HG03457 (cell line): ENCODE measurements around the gene ARVCF.

ENCODE experiments used
- ATAC-seq: cut with Tn5 transposase; IDR thresholded peaks from one replicate; pipeline ENCODE4 v1.9.1; 2021; ENCODE audit warnings: moderate number of reproducible peaks; ENCODE audit not compliant: unreplicated experiment

Gene ARVCF

DNA sequence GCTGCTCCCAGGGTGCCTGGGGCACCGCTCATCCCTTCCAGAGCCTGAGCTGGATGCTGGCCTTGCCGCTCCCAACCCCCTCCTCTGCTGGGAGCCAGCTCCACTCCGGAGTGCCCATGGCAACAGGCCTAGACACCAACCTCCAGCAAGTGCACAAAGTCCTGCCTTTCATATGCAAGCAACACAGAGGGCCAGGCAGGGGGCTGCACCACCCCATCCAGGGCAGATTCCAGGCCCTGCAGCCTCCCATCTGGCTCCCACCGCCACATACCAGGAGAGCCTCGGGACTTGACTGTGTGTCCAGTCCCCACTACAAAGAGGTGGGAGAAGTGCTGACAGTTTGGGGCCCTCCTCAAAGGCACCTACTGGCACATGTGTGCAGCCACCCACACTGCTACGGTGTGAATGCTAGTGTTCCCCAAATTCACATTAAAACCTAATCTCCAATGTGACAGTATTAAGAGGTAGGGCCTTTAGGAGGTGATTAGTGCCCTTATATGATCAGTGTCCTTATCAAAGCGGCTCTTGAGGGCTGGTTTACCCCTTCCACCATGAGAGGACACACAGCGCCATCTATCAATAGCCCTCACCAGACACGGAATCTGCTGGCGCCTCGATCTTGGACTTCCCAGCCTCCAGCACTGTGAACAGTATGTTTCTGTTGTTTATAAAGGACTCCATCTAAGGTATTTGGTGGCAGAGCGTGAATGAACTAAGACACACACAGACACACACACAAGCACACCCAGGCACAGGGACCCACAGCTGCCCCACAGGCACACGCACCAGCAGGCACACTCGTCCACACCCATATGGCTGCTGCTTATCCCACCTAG, 16.2 kb downstream of the ARVCF start:
- no peak for ATAC-seq

DNA sequence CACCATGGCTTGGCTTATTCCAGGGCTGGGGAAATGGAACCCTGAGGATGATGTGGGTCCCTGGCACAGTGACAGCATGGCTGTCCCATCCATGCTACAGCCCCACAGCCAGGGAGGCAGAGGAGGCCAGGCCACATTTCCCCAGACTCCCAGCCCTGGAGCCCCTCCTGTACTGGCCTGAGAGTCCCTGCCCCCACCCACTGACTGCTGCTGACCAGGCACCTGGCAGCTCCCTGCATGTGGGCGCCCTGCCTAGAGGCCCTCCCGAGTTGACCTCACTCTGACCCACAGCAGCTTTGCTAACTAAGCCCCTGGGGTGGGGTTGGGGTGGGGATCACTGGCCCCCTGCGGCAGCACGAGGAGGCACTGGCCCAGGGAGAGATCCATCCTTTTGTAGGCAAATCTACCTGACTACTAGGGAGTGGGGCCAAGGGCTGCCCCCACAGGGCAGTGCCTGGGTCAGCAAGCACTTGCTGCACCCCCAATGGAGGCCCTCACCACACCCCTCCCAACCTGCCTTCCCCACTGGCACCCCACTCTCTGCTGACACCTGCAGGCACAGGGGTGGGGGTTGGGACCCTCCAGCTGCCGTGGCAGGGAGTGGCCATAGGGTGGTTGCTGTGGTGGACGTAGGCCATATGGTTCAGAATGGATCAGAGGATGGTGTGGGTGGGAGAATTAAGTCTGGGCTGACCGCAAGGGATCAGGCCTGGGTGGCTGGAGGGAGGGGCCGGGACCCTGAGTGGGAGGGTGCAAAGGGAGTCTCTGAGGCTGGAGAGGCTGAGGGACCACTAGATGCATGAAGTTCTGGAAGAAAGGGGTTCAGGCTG, 17.4 kb downstream of the ARVCF start:
- ATAC-seq, result no peak

DNA sequence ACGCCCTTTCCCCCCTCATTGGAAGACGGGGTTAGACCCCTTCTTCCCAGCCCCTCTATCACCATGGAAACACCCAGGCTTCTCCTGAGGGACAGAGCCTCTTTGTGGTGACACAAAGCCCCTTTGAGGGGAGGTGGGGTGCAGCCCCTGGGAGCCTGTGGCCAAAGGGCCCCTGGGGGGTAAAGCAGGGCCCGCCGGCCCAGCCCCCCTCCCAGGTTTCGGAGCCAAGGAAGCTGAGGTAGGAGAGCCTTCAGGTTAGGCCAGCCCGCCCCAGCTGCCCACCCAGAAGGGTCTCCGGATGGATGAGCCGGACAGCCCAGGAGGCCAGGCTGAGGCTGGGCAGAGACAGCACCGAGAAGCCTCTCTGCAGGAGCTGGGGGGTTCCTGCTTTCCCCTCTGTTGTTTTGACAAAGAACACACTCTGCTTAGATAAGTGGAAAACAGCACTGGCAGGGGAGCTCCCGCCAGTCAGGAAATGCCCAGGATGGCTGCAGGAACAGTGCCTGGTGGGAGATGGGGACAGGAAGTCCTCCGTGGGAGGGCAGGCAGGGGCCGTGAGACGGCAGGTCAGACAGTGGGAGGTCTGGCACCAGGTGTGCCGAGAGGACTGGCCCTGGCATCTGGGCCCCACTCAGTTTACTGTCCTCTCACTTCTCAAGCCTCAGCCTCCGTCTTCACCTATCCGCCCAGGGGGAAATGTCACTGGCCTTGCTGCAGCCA, 18.2 kb downstream of the ARVCF start:
- ATAC-seq, result no peak

DNA sequence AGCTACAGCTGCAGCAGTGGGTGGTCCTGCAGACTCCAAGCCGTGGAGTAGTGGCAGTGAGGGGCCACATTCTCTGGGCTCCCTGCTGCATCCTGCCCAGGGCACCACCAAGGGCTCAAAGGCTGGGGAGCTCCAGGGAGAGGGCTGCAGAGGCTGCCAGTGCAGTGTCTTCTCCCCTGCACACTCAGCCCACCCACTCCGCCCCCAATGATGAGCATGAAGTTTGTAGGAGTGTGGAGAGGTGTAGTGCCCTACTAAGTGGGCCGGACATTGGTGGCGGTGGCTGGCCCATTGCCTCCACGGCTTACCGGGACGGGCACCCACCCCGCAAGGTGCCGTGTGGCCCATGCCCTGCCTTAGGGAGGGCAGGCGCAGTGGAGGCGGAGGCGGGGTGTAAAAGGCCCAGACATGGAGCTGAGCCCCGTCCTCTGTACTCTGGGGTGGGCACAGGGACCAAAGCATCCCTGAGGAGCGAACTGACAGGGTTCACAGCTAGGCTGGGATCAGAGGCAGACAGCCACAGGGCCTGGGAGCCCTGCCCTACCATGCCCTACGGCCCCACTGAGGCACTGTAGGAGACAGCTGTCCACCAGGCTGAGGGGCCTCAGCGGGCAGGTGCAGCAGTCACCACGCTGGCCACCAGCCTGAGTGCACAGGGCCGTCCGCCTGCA, 18.9 kb downstream of the ARVCF start:
- no peak for ATAC-seq

DNA sequence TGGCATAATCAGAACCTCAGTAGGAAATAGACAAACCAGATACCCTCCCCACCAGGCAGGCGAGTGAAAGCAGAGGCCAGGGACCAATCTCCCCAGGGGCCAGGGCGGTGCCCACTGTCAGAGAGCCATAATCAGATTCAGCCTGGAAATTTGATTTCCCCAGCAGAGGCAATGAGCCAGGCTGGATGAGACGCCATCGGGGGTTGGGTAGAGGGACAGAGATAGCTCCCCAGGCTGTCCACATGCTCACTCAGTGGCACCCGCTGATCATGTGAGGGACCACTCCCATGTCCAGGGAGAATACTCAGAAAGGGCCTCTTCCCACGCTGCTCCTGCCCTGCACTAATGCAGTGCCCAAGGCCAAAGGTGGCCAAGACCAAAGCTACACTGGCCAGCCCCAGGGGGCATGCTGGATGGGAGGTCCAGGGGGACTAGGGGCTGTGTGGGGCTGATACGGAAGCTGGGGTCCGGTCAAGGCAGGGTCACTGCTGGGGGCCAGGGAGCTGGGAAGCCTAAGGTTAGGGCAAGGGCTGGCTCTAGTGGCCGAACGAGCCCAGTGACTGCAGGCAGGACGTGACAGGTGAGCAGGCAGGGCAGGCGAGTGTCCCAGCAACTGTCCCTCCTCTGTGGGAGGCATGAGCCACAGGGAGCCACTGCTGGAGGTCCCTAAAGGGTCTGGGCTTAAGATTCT, 19.8 kb downstream of the ARVCF start:
- no peak for ATAC-seq

DNA sequence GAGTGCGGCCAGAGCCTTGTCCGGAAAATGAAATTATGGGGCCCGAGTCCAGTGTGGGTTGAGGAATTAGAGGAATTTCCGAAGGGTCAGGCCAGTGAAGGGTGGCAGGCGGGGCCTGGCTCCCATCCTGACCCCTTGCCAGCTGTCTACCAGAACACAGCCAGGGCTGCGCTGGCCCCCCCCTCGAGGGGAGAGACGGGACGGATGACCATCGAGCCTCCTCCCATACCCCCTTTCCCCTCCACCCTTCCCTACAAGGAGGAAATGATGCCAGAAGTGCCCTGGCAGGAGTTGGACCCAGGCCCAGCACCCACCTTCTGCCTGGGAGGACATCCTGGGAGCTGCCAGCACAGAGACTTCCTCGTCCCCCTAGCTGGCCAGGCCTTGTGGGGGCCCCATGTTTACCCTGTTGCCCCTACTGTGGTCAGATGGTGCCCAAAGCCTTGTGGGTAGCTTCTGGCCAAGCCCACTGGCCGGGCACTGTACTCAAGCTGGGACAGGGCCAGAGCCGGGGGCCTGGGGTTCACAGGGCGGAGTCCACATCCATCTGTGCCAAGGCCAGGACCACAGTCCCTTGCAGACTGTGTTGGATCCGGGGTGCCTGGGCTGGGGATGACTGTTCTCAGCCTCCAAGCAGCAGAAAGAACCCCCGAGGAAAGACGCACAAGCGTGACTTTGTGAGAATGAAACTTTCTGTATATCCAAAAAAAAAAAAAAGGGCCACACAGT, 20.8 kb downstream of the ARVCF start:
- ATAC-seq, result no peak

DNA sequence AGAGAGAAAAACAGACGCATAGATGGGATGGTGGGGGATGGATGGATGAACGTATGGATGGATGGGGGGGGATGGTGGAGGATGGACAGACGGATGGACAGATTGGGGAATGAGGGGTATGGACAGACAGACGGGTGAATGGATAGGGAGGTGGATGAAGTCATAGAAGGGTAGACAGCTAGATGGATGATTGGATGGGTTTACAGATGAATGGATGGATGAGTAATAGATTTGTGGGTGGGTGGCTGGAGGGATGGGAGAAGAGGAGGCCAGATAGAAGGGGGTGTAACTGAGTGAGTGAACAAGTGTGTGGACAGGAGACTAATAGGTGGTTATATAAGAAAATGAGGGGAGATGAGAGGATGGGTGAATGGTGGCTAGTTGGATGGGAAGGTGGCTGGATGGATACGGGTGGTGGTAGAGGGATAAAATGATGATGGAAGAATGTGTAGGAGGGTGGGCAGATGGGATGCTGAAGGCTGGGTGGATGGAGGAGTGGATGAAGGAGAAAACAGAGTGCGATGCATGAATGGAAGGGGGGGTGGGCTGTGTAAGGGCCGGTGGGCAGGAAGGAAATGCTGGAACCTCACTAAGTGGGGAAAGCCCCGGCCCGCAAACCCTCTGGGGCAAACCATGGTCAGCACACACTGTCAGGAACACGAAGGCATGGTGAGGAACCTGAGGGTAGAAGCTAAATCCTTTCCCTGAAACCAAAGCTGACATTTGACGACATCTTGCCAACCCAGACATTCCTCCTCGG, 21.6 kb downstream of the ARVCF start:
- no peak for ATAC-seq

DNA sequence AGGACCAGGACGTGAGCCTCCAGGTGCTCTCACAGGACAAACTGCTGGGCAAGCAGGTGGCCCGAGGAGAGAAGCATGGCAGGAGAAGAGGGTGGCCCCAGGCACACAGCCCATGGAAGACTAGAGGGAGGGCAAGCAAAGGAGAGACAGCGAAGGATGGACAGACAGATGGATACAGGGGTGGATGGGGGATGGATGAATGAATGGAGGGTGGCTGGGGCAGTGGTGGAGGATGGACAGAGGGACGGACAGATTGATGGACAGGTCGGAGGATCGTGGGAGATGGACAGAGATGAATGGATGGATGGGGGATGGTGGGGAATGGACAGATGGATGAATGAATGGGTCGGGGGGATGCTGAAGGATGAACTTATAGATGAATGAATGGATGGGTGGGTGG, 22.7 kb downstream of the ARVCF start:
- no peak for ATAC-seq

DNA sequence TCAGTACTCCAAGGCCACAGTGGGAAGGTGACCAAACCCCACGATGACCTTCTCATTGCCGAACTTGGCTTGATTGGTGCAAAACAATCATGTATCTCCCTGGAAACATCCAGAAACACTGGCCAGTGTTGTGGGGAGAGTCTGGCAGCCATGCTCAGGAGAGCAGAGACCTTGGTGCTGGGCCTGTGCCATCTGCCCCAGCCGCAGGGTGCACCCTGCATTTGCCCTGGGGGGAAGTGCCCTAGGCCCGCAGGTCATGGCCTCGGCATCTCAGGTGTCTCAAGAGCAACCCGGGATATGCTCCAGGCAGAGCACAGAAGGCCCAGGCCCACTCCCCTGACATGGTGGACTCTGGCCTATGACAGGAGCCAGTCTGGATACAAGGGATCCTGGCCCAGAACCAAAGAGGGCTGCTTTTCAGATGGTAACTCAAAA, 23.7 kb downstream of the ARVCF start:
- ATAC-seq, result no peak

DNA sequence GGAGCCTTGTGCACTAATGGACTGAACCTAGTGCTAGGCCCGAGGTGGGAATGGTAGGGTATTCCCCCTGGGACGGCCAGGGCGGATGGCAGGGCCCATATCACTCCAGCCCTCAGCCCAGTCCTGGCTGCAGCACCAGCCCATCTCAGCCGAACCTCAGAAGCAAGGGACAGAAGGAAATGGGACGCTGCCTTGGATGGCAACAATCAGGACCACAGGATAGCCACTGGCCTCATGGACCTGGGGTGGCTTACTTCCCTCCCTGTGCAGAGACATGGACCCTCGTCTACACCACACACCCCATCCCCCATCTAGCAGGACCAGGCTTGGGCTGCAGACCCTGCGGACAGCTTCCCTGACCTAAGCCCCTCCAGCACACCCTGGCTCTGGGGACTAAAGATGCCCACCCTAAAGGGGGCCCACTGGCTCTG, 24.1 kb downstream of the ARVCF start:
- ATAC-seq, result no peak

DNA sequence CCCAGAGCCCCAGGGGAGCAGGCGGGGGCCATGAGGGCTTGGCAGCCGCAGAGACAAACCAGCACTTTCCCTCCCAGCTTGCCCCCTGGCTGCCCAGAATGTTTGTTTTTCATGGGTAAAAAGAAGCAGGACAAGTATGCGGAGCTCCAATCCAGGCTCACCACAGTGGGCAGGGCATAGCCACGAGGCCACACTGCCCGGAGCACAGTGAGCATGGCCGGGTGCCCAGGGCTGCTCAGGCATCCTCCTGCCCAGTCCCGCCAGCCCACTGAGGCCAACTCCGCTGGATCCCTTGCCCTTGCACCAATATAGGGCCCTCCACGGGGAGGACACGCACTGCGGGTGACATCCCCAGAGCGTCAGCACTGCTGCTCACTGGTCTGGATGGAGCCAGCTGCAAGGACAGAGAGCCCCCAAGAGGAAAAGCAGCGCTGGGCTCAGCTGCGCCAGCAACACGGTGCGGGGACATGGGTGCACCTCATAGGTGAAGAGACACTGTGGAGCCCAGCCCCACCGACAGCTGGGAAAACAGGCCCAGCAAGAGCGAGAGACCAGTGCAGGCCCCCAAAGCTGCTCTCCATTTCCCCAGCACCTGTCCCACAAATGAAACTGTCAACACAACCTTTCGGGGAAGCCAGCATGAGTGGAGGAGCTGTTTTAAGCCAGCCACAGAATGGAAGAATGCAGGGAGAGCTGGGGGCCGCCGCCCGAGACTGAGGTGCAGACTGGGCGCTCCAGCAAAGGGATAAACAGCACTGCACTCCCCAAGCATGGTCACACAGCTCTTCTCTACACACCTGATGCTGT, 24.8 kb downstream of the ARVCF start:
- no peak for ATAC-seq

DNA sequence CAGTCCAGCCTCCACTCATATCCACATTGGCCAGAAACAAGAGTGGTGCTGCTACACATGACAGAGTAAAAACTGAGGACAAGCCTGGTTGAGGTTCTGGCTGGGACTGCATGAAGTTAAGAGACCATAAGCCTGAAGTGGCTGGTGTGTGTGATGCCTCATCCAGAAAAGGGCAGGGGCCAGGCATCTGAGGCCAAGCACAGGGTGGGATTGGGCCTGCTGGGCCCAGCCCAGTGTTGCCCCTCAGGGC, 25.3 kb downstream of the ARVCF start:
- no peak for ATAC-seq

DNA sequence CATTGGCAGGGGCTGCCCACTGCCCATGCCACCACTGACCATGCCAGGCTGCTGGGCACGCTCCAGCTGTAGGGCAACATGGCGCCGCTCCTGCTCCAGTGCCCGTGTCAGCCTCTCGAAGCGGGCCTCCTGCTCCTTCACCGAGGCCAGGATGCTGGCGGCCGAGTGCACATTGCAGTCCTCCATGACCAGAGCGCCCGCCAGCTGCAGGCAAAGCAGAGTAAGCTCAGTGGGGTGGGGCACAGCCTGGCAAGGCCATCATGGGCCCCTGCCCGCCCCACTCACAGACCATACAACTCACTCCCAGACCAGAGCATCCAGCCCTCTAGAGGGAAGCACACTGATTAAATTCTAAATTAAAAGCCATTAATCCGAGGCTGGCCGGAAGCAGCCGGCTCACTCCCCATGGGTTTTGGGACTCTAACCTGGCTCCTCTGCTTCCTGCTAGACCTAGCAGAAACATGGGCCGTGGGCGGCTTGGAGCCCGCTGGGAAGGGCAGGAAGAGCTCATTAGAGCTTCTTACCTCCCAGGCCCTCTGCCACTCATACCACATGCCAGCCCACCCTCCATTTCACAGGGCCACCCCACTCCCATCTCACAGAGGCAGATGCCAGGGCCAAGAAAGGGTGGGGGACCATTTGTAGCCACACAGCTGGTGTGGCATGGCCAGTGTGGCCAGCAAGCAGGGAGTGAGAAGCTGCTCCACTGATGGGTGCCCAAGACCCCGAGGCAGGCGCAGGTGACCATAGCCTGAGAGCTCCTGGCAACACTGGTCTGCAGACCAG, 25.8 kb downstream of the ARVCF start:
- ATAC-seq, result no peak

DNA sequence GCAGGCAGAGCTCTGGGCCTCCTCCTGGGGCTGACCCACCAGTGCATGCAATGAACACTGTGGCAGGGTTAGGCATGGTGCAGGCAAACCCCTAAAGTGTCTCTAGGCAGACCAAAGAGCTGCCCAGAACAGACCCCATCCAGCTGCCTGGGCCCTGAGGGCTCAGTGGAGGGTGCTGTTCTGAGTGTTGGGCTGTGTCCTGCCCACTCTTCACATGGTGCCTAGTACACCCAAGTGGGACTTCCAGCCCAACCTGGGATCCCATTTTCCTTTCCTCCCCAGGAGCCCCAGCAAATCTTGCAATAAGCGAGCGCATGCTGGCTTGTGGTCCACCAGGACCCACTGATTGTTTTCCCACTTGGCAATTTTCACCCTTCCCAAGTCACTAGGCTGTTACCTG, 26.4 kb downstream of the ARVCF start:
- no peak for ATAC-seq

DNA sequence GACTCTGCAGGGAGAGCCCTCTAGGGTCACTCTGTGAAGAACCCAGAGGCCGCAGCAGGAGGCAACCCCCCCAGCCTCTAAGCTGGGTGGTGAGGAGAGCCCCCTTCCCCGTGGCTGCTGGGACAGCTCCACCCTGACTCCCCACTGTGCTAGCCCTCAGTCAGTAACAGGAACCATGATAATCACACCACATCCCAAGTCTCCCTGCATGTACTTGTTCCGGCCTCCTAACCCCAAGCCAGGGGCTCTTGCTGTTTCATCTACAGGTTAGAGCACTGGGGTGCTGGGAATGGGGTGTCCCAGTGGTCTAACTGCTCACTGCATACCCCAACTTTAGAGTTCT, 26.9 kb downstream of the ARVCF start:
- ATAC-seq, result no peak

DNA sequence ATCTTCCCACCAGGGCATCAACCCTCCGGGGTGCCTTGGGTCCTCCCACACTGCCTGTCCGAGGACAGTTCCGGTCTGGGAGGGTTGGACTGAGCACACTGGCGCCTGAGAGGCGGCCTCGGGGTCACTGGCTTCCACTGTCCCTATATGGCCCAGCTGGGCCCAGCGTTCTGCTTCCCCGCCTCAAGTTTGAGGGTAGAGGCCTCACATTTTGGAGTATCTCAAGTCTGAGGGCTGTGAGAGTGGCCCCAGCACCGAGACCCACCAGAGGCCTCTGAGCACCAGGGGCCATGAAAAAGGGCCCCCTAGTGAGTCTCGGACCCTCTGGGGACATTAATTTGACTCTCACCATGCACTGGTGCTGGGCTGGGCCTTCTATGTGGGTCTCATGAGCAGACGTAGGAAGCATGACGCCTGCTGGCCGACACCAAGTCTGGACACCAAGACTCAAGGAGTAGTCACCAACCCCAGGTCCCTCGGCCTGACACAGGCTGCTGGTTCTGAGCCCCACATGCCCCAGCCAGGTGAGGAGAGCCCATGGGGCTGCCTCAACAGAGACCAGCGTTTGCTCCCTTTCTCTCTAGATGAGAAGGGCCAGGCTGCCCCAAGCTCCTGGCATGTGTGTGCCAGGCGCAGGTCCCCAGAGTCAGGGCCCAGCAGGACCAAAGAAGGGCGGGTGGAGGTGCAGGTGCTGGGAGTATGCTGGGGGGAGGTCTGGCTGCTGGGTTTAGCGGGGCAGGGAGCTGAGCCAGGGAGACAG, 27.5 kb downstream of the ARVCF start:
- ATAC-seq, result no peak

DNA sequence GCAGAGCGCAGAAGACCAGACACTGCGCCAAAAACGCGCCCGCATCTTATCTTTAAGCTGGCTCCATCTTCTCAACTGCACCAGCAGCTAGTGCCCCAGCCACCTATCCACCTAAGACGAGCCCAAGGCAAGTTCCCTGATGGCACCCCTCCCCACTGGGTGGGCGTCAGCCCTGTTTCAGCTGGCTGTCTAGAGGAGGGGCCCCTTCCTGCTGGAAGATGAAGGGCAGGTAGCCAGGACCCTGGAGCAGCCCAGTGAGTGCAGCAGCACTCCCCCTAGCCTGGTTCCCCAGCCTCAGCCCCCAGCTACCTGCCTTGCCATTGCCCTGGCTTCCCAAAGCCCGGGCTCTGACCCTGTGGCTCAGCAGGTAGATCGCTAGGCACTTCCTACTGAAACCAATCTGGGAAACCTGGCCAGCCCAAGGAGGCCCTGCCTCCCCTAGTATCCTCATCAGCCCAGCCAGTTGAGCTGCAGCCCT, 28.3 kb downstream of the ARVCF start:
- ATAC-seq, result no peak
